Spleen (tissue), 11 donors: Measurements from ENCODE around the gene WFIKKN2. TPM values are rescaled to one million over a fixed set of nuclear protein-coding genes. Genes with fewer than 3 reads are reported as not detected.
"Not testable (repeated sequence)": the region's sequence is repeated elsewhere in the genome, so short reads cannot be mapped to it uniquely, and the experiment has no call there.

Source experiments
- DNase-seq: peaks from one replicate; pipeline ENCODE4 v3.0.0-alpha.2; 2020
- H3K27ac ChIP-seq, 8 donors: fragments of 200-600 bp; sonication (generic) in 7 of 8; 1 replicate in 4 of 8; 2 replicates in 4 of 8; pipeline versions ENCODE4 v1.5.0 to v1.8.0; 2016 to 2021; ENCODE audit warnings: inconsistent platforms in 4 of 8, mild to moderate bottlenecking in 4 of 8, moderate library complexity in 1 of 8
- H3K27me3 ChIP-seq, 7 donors: fragments of 200-600 bp; sonication (generic) in 6 of 7; replicated peaks in 1 of 7; 1 replicate in 4 of 7; 2 replicates in 3 of 7; pipeline versions ENCODE4 v1.5.0 to v1.8.0; 2016 to 2021; ENCODE audit warnings: inconsistent platforms in 3 of 7, mild to moderate bottlenecking in 1 of 7
- H3K36me3 ChIP-seq, 6 donors: fragments of 200-600 bp; sonication (generic) in 5 of 6; 1 replicate in 4 of 6; 2 replicates in 2 of 6; pipeline versions ENCODE4 v1.5.0 to v1.8.0; 2016 to 2021; ENCODE audit warnings: inconsistent platforms in 2 of 6
- H3K4me1 ChIP-seq, 6 donors: fragments of 200-600 bp; sonication (generic) in 5 of 6; 1 replicate in 3 of 6; 2 replicates in 3 of 6; pipeline versions ENCODE4 v1.5.0 to v1.8.0; 2016 to 2021; ENCODE audit warnings: inconsistent platforms in 3 of 6
- H3K4me3 ChIP-seq, 8 donors: fragments of 200-600 bp; sonication (generic) in 7 of 8; 1 replicate in 4 of 8; 2 replicates in 4 of 8; pipeline versions ENCODE4 v1.5.0 to v1.8.0; 2016 to 2021; ENCODE audit warnings: inconsistent platforms in 4 of 8, mild to moderate bottlenecking in 4 of 8, moderate library complexity in 2 of 8
- H3K9me3 ChIP-seq, 8 donors: fragments of 200-600 bp; sonication (generic) in 7 of 8; 1 replicate in 4 of 8; 2 replicates in 4 of 8; pipeline versions ENCODE4 v1.5.0 to v1.8.0; 2016 to 2021; ENCODE audit warnings: inconsistent platforms in 4 of 8
- CTCF ChIP-seq, 11 experiments: fragments of 200-600 bp in 7 of 11; fragments of 450-650 bp in 4 of 11; sonication (generic) in 4 of 11; IDR thresholded peaks in 8 of 11; conservative IDR thresholded peaks in 3 of 11; 1 replicate in 7 of 11; 2 replicates in 4 of 11; pipeline versions ENCODE4 v1.4.0 to v1.8.0; 2016 to 2021; ENCODE audit warnings: antibody characterized with exemption in 11 of 11, inconsistent platforms in 4 of 11, mild to moderate bottlenecking in 1 of 11
- POLR2A ChIP-seq, 3 donors: fragments of 450-650 bp; IDR thresholded peaks; one replicate each; pipeline ENCODE4 v1.5.1; 2017; ENCODE audit warnings: antibody characterized with exemption in 3 of 3, mild to moderate bottlenecking in 1 of 3
- POLR2AphosphoS5 ChIP-seq, 3 donors: sonication (generic); formaldehyde crosslinking; IDR thresholded peaks; one replicate each; pipeline ENCODE4 v1.5.1; 2017; ENCODE audit warnings: antibody characterized with exemption in 3 of 3
- WGBS, 5 donors: extraction: QIAGEN DNeasy Blood & Tissue Kit in 3 of 5; methylation state at CpG; one replicate each; pipeline versions ENCODE4 v1.1.5 to v1.1.7; 2013 to 2018; 5-methylcytosine and 5-hydroxymethylcytosine counted together
- intact Hi-C: fragments of 100-400 bp; cut with DNase I; formaldehyde crosslinking; loops from one replicate; pipeline ENCODE4 v1.15.0; 2023; ENCODE audit warnings: low total_unique reads
- polyA plus RNA-seq, 3 donors: library from polyadenylated mRNA; stranded (reverse); fragments of 200-250 nt; gene quantifications; one replicate each; pipeline ENCODE4 v1.2.1, GENCODE V29; 2013
- total RNA-seq, 7 donors: library from RNA; depleted of rRNA in 3 of 7; stranded (reverse); fragments of >200 nt in 3 of 7; fragmentation: NEBNext Ultra II Directional in 4 of 7; extraction: Animal tissue kit (Norgen Biotek cat#: 25700) in 4 of 7; gene quantifications; one replicate each; pipeline versions ENCODE4 v1.1.0 to v1.2.1, GENCODE V29; 2016 to 2021
- donor health status: healthy with polysubstance abuse.
- donor health status: DM: no; HTN: no; CAD: no; lungs with moderate emphysema.
- donor health status: DM: no; HTN: no; CAD: no.
- donor health status: Bipolar disorder and iron deficiency.
- donor health status: healthy.
- donor health status: DM: no; HTN: no; CAD: no.
- donor health status: DM: yes; HTN: yes; CAD: no.

WFIKKN2 gene
- total and polyA plus RNA-seq, 10 donors: 0.02 to 0.51 (median 0.10) TPM; not detected in 4

GRCh38 chr17:50856431-50856830 lies 21.0 kb downstream of the WFIKKN2 start:
- H3K9me3 ChIP-seq: no peaks in the 10 kb centered on the region
- intact Hi-C loops: no loop called here
- no peak overlapping the region for H3K4me3 ChIP-seq
- peaks cover 0 to 9% (median 3%) of the 10 kb centered on the region in 6 donors for H3K36me3 ChIP-seq
- H3K4me1 ChIP-seq: peaks cover 0 to 19% (median 8%) of the 10 kb centered on the region in 6 donors
- no peak overlapping the region for H3K27ac ChIP-seq
- no peaks in the 10 kb centered on the region for H3K27me3 ChIP-seq
- DNase-seq: no peak
- TF ChIP-seq POLR2AphosphoS5 (IDR thresholded peaks at IDR 0.05) (no peak), POLR2A (IDR thresholded peaks at IDR 0.05) (no peak), CTCF (IDR thresholded peaks at IDR 0.05 in 8 of 11, conservative IDR thresholded peaks at IDR 0.05 in 3 of 11) (no peak)
- 94 to 98% (median 96%) methylated on average over 2 of the region's 2 CpGs for WGBS, 5 donors

- Histone ChIP-seq H3K9me3 (no peaks in the 10 kb centered on the region), H3K27ac (no peak overlapping the region), H3K27me3 (no peaks in the 10 kb centered on the region), H3K36me3 (peaks cover 0 to 31% (median 13%) of the 10 kb centered on the region in 6 donors), H3K4me3 (no peak overlapping the region), H3K4me1 (peaks cover 2 to 26% (median 20%) of the 10 kb centered on the region in 6 donors)
- no peak for TF ChIP-seq CTCF (IDR thresholded peaks at IDR 0.05 in 8 of 11, conservative IDR thresholded peaks at IDR 0.05 in 3 of 11)
- TF ChIP-seq POLR2AphosphoS5 (IDR thresholded peaks at IDR 0.05): no peak
- no peak for TF ChIP-seq POLR2A (IDR thresholded peaks at IDR 0.05)
- WGBS, 5 donors: 95 to 97% (median 96%) methylated on average over 12 of the region's 12 CpGs
- DNase-seq: no peak
- intact Hi-C loops: no loop called here
Observed at GRCh38 chr17:50858486-50859225, 23.3 kb downstream of the WFIKKN2 start.

GRCh38 chr17:50859727-50860126 lies 24.3 kb downstream of the WFIKKN2 start:
- Histone ChIP-seq H3K36me3 (peaks cover 0 to 31% (median 13%) of the 10 kb centered on the region in 6 donors), H3K4me1 (peaks cover 10 to 37% (median 30%) of the 10 kb centered on the region in 6 donors)
- H3K27me3 ChIP-seq, H3K9me3 ChIP-seq, H3K27ac ChIP-seq, DNase-seq, intact Hi-C loops, H3K4me3 ChIP-seq: not testable (repeated sequence)
- 97 to 98% (median 98%) methylated on average over 15 of the region's 15 CpGs for WGBS, 5 donors

GRCh38 chr17:50861334-50861676 lies 25.9 kb downstream of the WFIKKN2 start:
- no peak overlapping the region for H3K4me3 ChIP-seq
- TF ChIP-seq POLR2A (IDR thresholded peaks at IDR 0.05) (no peak), CTCF (IDR thresholded peaks at IDR 0.05 in 8 of 11, conservative IDR thresholded peaks at IDR 0.05 in 3 of 11) (no peak), POLR2AphosphoS5 (IDR thresholded peaks at IDR 0.05) (no peak)
- DNase-seq: no peak
- H3K9me3 ChIP-seq: no peaks in the 10 kb centered on the region
- no peak overlapping the region for H3K27ac ChIP-seq
- intact Hi-C loops: no loop called here
- H3K27me3 ChIP-seq: no peaks in the 10 kb centered on the region
- 71 to 96% (median 93%) methylated on average over 2 of the region's 2 CpGs for WGBS, 5 donors
- peaks cover 0 to 31% (median 13%) of the 10 kb centered on the region in 6 donors for H3K36me3 ChIP-seq
- H3K4me1 ChIP-seq: peaks cover 10 to 42% (median 34%) of the 10 kb centered on the region in 6 donors
